B cell (primary cell): Measurements from ENCODE around the gene ATXN2L.

Experiments
- CTCF ChIP-seq: fragments of 200-600 bp; IDR thresholded peaks from one replicate; pipeline ENCODE4 v1.8.0; 2022; ENCODE audit warnings: antibody characterized with exemption, mild to moderate bottlenecking
- EZH2 ChIP-seq: IDR thresholded peaks from 2 replicates; pipeline ENCODE4 v1.6.1; 2012; ENCODE audit warnings: borderline replicate concordance, low read depth, mild to moderate bottlenecking, moderate library complexity, low read length; ENCODE audit not compliant: insufficient read depth, poor library complexity, severe bottlenecking

- TF ChIP-seq EZH2 = no peak
- no peak for TF ChIP-seq CTCF
These were observed 35.6 kb downstream of the ATXN2L start for GRCh38 chr16:28858421-28858820.
